ENCODE data around the gene DNM3. TPM values are rescaled to one million over a fixed set of nuclear protein-coding genes. Genes with fewer than 3 reads are reported as not detected.

The DNM3 gene
- total and polyA plus RNA-seq, 9 of the 15 experiments (the other 6 are each of a cell fraction or from before 2014, with no cell fraction given) = 0.08 to 0.36 (median 0.22) TPM; not detected in 1

GRCh38 chr1:172215006-172215405 lies 373.7 kb downstream of the DNM3 start:
- 3% methylated on average over 3 of the region's 3 CpGs for WGBS (ENCODE audit: insufficient coverage, low coverage, missing lambda C conversion rate)
- H3K4me3 ChIP-seq = no peak overlapping the region
- no peak overlapping the region for H3K27ac ChIP-seq (ENCODE audit: extremely low read depth, low read depth, low read length)
- TF ChIP-seq ATF7 (IDR thresholded peaks at IDR 0.05) = no peak
- no peak for TF ChIP-seq NFRKB (IDR thresholded peaks at IDR 0.05; ENCODE audit: low read depth)
- TF ChIP-seq ZNF76 (CRISPR knock-in tag; IDR thresholded peaks at IDR 0.05; ENCODE audit: borderline replicate concordance) = no peak
- no peak for TF ChIP-seq KLF6 (CRISPR knock-in tag; IDR thresholded peaks at IDR 0.05; ENCODE audit: borderline replicate concordance)
- no peak for TF ChIP-seq ZNF766 (CRISPR knock-in tag; conservative IDR thresholded peaks at IDR 0.05)
- TF ChIP-seq PTRF (tag; IDR thresholded peaks at IDR 0.05) = no peak
- TF ChIP-seq TAF1 (IDR thresholded peaks at IDR 0.05; ENCODE audit: control insufficient read depth, extremely low read depth, insufficient read depth, low read length, severe bottlenecking) = no peak
- no peak for TF ChIP-seq HIVEP1 (CRISPR knock-in tag; IDR thresholded peaks at IDR 0.05)
- TF ChIP-seq POLR2H (tag; IDR thresholded peaks at IDR 0.05; ENCODE audit: low read depth) = no peak
- no peak for TF ChIP-seq FOXA3 (CRISPR knock-in tag; conservative IDR thresholded peaks at IDR 0.05 in 1 of 2, IDR thresholded peaks at IDR 0.05 in 1 of 2)
- no peak for TF ChIP-seq TAF9B (IDR thresholded peaks at IDR 0.05; ENCODE audit: partially characterized antibody)
- TF ChIP-seq PTBP1 (IDR thresholded peaks at IDR 0.05; ENCODE audit: low read depth, low read length) = no peak
- no peak for TF ChIP-seq KLF10 (CRISPR knock-in tag; IDR thresholded peaks at IDR 0.05)
- no TSS peak for BruUV-seq (replicated peaks)
- intact Hi-C loops (cut with micrococcal nuclease) = no loop called here
- CTCF ChIA-PET (ENCODE audit: low intra/inter-chr PET ratio) = no interaction called here
- no peak overlapping the region for H3K9ac ChIP-seq (ENCODE audit: insufficient read depth in 1 of 2, low read depth in 2 of 2, low read length in 2 of 2)
- no peaks in the 10 kb centered on the region for H3K27me3 ChIP-seq (ENCODE audit: control insufficient read depth in 2 of 2, insufficient read depth in 2 of 2, low read length in 2 of 2)
- POLR2A ChIA-PET = interaction anchor here (0.6 to 0.7 kb wide), 2 partner anchors 54 to 885 kb away, joined by 3 read pairs; no protein-coding TSS in a partner anchor
- no peaks in the 10 kb centered on the region for H3K9me1 ChIP-seq (ENCODE audit: control insufficient read depth, insufficient read depth, low read length)
- H3K36me3 ChIP-seq (ENCODE audit: control insufficient read depth, insufficient read depth, low read length) = no peaks in the 10 kb centered on the region
- no peak for DNase-seq (ENCODE audit: extremely low read depth in 1 of 4, low spot score in 3 of 4)
- ATAC-seq = no peak
- in situ Hi-C loops (cut with MboI) = loop anchor here (10.0 kb wide), 1 partner anchor 420 kb away; no protein-coding TSS in a partner anchor
- H4K20me1 ChIP-seq (replicated peaks; ENCODE audit: control insufficient read depth, insufficient read depth, low read length) = no peaks in the 10 kb centered on the region
- H3K79me2 ChIP-seq (ENCODE audit: control insufficient read depth, insufficient read depth, low read length) = no peaks in the 10 kb centered on the region
- no peaks in the 10 kb centered on the region for H3K4me1 ChIP-seq (replicated peaks in 1 of 2; ENCODE audit: control insufficient read depth in 2 of 2, insufficient read depth in 2 of 2, low read length in 2 of 2)
- H2AFZ ChIP-seq (ENCODE audit: low read depth, low read length) = no peak overlapping the region
- no peak for FAIRE-seq
- H3K9me3 ChIP-seq (replicated peaks; ENCODE audit: control insufficient read depth, insufficient read depth, low read depth, low read length) = no peaks in the 10 kb centered on the region
- no peak overlapping the region for H3K4me2 ChIP-seq (ENCODE audit: insufficient read depth, low read length)
